ENCODE results near the gene NUDT14.

NUDT14 gene

GRCh38 chr14:105161964-105162668 is 19.0 kb downstream of the NUDT14 start:
- no peak for ATAC-seq
- TF ChIP-seq ZC3H10 (CRISPR knock-in tag; IDR thresholded peaks at IDR 0.05) (no peak), ZNF8 (CRISPR knock-in tag; IDR thresholded peaks at IDR 0.05) (no peak), POU6F1 (CRISPR knock-in tag; IDR thresholded peaks at IDR 0.05; ENCODE audit: borderline replicate concordance, low read depth) (no peak), CSDC2 (CRISPR knock-in tag; IDR thresholded peaks at IDR 0.05) (no peak), TCF4 (CRISPR knock-in tag; IDR thresholded peaks at IDR 0.05; ENCODE audit: borderline replicate concordance) (no peak), TOX (CRISPR knock-in tag; IDR thresholded peaks at IDR 0.05; ENCODE audit: borderline replicate concordance) (no peak), BACH2 (CRISPR knock-in tag; IDR thresholded peaks at IDR 0.05; ENCODE audit: borderline replicate concordance) (no peak), PATZ1 (CRISPR knock-in tag; IDR thresholded peaks at IDR 0.05; ENCODE audit: borderline replicate concordance) (no peak), RARB (CRISPR knock-in tag; IDR thresholded peaks at IDR 0.05) (no peak), ARNTL (CRISPR knock-in tag; IDR thresholded peaks at IDR 0.05; ENCODE audit: borderline replicate concordance, low read depth) (no peak), ISL1 (CRISPR knock-in tag; IDR thresholded peaks at IDR 0.05) (no peak), GLIS3 (CRISPR knock-in tag; IDR thresholded peaks at IDR 0.05) (no peak), CSRNP3 (CRISPR knock-in tag; IDR thresholded peaks at IDR 0.05) (no peak), ZFP3 (CRISPR knock-in tag; IDR thresholded peaks at IDR 0.05) (no peak)

- TF ChIP-seq ARNTL (CRISPR knock-in tag; IDR thresholded peaks at IDR 0.05; ENCODE audit: borderline replicate concordance, low read depth) (no peak), GLIS3 (CRISPR knock-in tag; IDR thresholded peaks at IDR 0.05) (no peak), ISL1 (CRISPR knock-in tag; IDR thresholded peaks at IDR 0.05) (no peak), TOX (CRISPR knock-in tag; IDR thresholded peaks at IDR 0.05; ENCODE audit: borderline replicate concordance) (no peak), CSDC2 (CRISPR knock-in tag; IDR thresholded peaks at IDR 0.05) (no peak), ZNF8 (CRISPR knock-in tag; IDR thresholded peaks at IDR 0.05) (no peak), PATZ1 (CRISPR knock-in tag; IDR thresholded peaks at IDR 0.05; ENCODE audit: borderline replicate concordance) (no peak), ZC3H10 (CRISPR knock-in tag; IDR thresholded peaks at IDR 0.05) (no peak), ZFP30 (CRISPR knock-in tag; IDR thresholded peaks at IDR 0.05) (no peak), ZNF70 (CRISPR knock-in tag; IDR thresholded peaks at IDR 0.05) (no peak), PPARA (CRISPR knock-in tag; IDR thresholded peaks at IDR 0.05; ENCODE audit: borderline replicate concordance) (no peak)
- ATAC-seq, result no peak
These were observed 19.8 kb downstream of the NUDT14 start for GRCh38 chr14:105161309-105161708.

GRCh38 chr14:105160776-105161175 is 20.3 kb downstream of the NUDT14 start:
- TF ChIP-seq ISL1 (CRISPR knock-in tag; IDR thresholded peaks at IDR 0.05), result no peak
- no peak for TF ChIP-seq ZC3H10 (CRISPR knock-in tag; IDR thresholded peaks at IDR 0.05)
- no peak for TF ChIP-seq ZNF565 (CRISPR knock-in tag; conservative IDR thresholded peaks at IDR 0.05; ENCODE audit: low read depth)
- TF ChIP-seq TSHZ2 (CRISPR knock-in tag; IDR thresholded peaks at IDR 0.05), result no peak
- no peak for TF ChIP-seq ESRRG (CRISPR knock-in tag; IDR thresholded peaks at IDR 0.05)
- TF ChIP-seq TOX (CRISPR knock-in tag; IDR thresholded peaks at IDR 0.05; ENCODE audit: borderline replicate concordance), result no peak
- TF ChIP-seq PPARA (CRISPR knock-in tag; IDR thresholded peaks at IDR 0.05; ENCODE audit: borderline replicate concordance), result no peak
- no peak for TF ChIP-seq ZFP30 (CRISPR knock-in tag; IDR thresholded peaks at IDR 0.05)
- no peak for TF ChIP-seq SNAI2 (CRISPR knock-in tag; IDR thresholded peaks at IDR 0.05)
- TF ChIP-seq CSRNP3 (CRISPR knock-in tag; IDR thresholded peaks at IDR 0.05), result no peak
- no peak for TF ChIP-seq GLIS3 (CRISPR knock-in tag; IDR thresholded peaks at IDR 0.05)
- TF ChIP-seq BACH2 (CRISPR knock-in tag; IDR thresholded peaks at IDR 0.05; ENCODE audit: borderline replicate concordance), result no peak
- no peak for TF ChIP-seq TCF4 (CRISPR knock-in tag; IDR thresholded peaks at IDR 0.05; ENCODE audit: borderline replicate concordance)
- TF ChIP-seq ZNF70 (CRISPR knock-in tag; IDR thresholded peaks at IDR 0.05), result no peak
- no peak for TF ChIP-seq OSR1 (CRISPR knock-in tag; IDR thresholded peaks at IDR 0.05)
- no peak for TF ChIP-seq ARNTL (CRISPR knock-in tag; IDR thresholded peaks at IDR 0.05; ENCODE audit: borderline replicate concordance, low read depth)
- no peak for TF ChIP-seq CREB5 (CRISPR knock-in tag; IDR thresholded peaks at IDR 0.05; ENCODE audit: low read depth)
- ATAC-seq, result no peak
